Measurements from ENCODE around the gene CRYM.

CRYM gene

DNA sequence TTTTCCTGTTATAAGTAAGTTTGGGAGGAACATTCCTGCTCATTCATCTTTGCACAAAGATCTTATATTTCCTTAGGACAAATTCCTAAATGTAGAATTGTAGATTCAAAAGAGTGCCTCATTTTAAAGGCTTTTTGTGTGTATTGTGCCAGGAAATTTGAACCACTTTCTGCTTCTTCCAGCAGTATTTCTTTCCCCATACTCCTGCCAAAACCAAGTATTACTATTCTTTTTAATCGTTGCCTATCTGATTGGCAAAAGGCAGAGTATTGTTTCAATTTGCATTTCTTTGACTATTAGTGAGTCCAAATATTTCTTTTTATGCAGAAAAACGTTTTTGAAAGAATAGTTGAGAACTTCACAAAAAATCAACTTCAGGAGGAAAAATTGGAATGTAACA lies 35.3 kb downstream of the CRYM start:
- no peak for DNase-seq

- no peak for DNase-seq
Observed at GRCh38 chr16:21239646-21240045, 38.4 kb downstream of the CRYM start.

- no peak for DNase-seq
Observed at GRCh38 chr16:21236831-21237230, 41.3 kb downstream of the CRYM start.

DNA sequence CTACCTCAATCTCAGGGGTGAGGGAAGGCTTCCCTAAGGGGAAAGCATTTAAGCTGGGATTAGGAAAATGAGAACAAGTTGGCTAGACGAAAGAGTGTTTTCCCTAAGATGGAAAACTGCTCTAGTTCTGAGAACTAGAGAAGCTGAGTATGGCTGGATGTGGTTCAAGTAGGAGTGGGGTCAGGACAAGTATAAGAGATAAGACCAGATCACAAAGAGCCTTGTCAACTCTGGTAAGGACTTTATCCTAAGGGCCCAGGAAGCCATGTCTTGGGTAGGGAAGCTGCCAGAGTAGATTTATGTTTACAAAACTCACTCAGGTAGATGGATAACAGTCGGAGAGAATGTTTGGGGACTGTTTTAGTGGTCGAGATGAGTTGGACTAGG lies 42.9 kb downstream of the CRYM start:
- DNase-seq: no peak

- DNase-seq: no peak
Observed at GRCh38 chr16:21233521-21234150, 44.5 kb downstream of the CRYM start, which contains the start of gene ANKS4B. ANKS4B (plus strand) TSS chr16:21233699; CDS start chr16:21233738, 39 bp downstream.

DNA sequence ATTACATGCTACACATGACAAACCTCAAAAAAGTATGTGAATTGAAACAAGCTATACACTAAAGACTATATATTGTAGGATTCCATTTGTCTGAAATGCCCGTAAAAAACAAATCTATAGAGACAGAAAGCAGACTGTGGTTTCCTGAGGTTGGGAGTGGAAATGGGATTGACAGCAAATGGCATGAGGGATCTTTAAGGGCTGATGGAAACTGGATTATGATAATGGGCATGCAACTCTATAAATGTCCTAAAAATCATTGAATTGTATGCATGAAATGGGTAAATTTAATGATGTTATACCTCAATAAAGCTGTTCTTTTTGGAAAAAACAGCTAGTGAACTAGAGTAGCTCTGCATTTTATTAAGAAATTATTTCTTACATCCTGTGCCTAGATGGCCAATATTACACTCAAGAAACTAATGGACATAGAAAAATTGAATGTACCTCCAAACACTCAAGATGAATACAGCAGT lies 45.0 kb downstream of the CRYM start:
- DNase-seq: no peak

DNA sequence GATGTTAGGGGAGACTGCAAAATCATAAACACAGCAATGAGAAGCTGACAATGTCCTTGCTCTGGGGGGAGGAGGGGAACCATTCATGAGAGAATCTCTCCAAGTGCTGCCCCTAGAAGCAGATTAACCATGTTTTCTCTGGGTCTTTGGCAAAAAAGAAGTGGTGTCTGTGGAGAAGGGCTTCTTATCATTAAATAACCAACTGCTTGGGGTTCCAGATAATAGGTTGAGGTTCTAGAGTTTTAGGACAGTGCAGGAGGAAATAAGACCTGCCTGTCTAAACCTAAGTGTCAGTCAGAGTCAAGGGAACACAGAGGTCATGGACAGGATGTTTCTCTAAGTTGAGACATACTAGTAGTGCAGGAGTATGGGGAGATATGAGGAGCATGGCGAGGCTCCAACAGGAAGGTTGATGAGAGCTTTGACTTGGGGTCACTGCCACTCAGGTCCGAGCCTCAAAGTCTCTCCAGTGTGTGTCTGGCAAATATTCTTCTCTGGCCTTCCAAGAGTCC lies 49.7 kb downstream of the CRYM start:
- DNase-seq: no peak

DNA sequence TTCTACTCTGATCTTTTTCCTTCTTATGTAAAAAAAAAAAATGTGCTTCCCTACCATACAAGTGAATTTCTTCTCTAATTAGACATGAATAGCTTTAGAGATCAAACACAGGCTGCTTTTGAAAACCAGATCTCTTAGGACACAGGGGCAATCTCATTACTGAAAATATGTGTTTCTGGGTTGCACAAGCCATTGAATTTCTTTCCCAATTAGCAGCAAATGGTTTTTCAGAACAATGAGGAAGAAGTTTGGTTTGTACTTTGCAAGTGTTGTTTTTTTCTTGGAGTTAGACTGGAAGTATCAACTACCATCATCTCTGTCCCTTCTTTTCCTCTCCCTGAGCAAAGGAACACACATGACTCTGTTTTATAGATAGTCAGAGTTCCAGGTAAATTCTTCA lies 50.2 kb downstream of the CRYM start:
- DNase-seq: no peak

- DNase-seq: peak; percentile 65
Observed at GRCh38 chr16:21226749-21227148, 51.3 kb downstream of the CRYM start.

DNA sequence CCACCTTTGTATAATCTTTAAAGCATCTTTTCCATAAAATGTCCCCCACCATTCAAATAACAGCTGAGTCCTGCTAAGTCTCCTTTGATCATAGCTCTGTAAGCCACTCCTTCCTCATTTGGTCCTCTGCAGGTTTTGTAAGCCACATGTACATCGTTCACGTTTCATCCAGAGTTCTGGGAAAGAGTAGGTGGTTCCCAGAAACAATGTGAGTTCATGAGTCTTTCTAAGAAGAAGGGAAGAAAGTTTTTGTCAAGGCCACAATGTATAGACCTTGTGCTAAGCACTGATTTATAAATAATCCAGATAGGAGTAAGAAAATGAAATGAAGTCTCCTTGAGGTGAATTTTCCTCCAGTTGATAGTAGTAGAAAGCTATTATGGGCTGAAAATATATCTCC lies 53.3 kb downstream of the CRYM start:
- no peak for DNase-seq

- DNase-seq: no peak
Observed at GRCh38 chr16:21223787-21224186, 54.3 kb downstream of the CRYM start.

DNA sequence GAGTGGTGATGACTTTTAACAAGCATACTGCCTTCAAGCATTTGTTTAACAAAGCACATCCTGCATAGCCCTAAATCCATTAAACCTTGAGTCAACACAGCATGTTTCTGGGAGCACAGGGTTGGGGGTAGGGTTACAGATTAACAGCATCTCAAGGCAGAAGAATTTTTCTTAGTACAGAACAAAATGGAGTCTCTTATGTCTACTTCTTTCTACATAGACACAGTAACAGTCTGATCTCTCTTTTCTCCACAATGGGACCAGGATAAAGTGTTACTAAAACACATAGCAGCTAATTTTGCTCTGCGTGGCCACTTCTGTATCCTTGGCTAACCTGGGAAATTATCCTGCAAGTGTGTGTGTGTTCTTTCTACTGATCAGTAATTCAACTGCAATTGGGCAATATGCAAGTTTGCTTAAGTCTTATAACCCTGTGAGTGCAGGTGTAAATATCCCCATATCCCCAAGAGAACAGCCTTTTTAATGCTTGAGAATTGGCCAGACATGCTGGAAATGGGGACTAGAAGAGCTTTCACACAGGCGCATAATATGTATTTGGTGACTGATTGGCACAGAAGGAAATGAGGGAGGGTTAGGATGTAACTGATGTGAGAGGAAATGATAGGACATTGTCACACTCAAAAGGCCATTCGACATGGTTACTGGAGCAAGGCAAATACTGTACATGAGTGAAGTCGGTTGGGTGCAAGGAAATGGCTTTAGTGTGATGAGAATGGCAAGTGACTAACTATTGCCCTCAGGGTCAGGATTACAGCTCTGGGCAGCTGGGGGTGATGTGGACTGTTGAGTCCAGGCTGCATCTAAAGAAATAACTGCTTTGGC lies 55.4 kb downstream of the CRYM start:
- DNase-seq: no peak

GRCh38 chr16:21219551-21219950 lies 58.5 kb downstream of the CRYM start:
- no peak for DNase-seq

- DNase-seq: no peak
Observed at GRCh38 chr16:21218153-21218552, 59.9 kb downstream of the CRYM start.

DNA sequence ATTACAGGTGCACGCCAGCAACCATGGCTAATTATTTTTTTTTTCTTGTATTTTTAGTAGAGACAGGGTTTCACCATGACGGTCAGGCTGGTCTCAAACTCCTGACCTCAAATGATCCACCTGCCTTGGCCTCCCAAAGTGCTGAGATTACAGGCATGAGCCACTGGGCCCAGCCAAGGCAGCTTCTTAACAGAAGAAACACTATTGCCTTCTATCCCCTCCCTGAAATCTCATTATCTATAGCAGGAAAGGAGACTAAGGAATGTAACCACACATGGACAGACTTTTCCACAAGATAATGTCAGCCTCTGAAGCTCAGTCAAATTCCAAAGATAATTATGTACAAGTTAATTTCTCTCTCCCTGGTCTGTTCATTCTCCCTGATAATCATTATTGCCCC lies 61.0 kb downstream of the CRYM start:
- no peak for DNase-seq

DNA sequence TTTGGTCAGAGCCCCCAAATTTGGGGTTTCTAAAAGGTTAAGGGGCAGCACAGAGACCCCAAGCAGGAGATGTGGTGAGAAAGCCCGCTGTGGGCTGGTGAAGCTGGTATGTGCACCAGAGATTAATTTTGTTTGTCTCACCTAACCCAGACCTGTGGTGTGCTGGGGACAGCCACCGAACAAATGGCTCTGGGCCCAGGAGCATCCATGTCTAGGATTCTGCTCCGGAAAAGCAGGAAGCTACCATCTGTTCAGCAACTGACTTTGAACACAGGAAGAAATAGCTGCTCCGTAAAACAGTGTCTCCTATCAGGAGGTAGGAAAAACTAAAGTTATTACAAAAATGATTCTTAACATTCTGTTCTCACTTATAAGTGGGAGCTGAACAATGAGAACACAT lies 64.0 kb downstream of the CRYM start:
- no peak for DNase-seq

- no peak for DNase-seq
Observed at GRCh38 chr16:21211486-21211885, 66.6 kb downstream of the CRYM start, which contains the start of gene ZP2. ZP2 (minus strand) TSS chr16:21211574; CDS start chr16:21211547, 27 bp downstream.

Measured in NCI-H1048 (cell line).